LNCaP clone FGC (cell line): ENCODE data around the gene FBXW9.
A peak's percentile ranks its signal among the peaks of the same experiment; 100 is the strongest.

ENCODE experiments used
- DNase-seq: peaks from one replicate; pipeline ENCODE4 v3.0.0-alpha.2; 2011; ENCODE audit warnings: low read depth
- H3K4me3 ChIP-seq: 2 replicates; pipeline ENCODE4 v1.5.1; 2011; ENCODE audit warnings: mild to moderate bottlenecking, low read depth, low read length, control low read depth
- TF ChIP-seq, protein P1 (sequence below): IDR thresholded peaks from 2 replicates; pipeline ENCODE4 v1.5.1; 2012; ENCODE audit warnings: mild to moderate bottlenecking; ENCODE audit not compliant: control insufficient read depth, insufficient read depth; ENCODE audit errors: extremely low read depth

FBXW9 gene

GRCh38 chr19:12670159-12670928 is 26.1 kb downstream of the FBXW9 start:
- no peak for DNase-seq
- TF ChIP-seq, protein P1, sequence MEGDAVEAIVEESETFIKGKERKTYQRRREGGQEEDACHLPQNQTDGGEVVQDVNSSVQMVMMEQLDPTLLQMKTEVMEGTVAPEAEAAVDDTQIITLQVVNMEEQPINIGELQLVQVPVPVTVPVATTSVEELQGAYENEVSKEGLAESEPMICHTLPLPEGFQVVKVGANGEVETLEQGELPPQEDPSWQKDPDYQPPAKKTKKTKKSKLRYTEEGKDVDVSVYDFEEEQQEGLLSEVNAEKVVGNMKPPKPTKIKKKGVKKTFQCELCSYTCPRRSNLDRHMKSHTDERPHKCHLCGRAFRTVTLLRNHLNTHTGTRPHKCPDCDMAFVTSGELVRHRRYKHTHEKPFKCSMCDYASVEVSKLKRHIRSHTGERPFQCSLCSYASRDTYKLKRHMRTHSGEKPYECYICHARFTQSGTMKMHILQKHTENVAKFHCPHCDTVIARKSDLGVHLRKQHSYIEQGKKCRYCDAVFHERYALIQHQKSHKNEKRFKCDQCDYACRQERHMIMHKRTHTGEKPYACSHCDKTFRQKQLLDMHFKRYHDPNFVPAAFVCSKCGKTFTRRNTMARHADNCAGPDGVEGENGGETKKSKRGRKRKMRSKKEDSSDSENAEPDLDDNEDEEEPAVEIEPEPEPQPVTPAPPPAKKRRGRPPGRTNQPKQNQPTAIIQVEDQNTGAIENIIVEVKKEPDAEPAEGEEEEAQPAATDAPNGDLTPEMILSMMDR, result no peak
- peak overlapping the region; percentile 89 for H3K4me3 ChIP-seq

DNA sequence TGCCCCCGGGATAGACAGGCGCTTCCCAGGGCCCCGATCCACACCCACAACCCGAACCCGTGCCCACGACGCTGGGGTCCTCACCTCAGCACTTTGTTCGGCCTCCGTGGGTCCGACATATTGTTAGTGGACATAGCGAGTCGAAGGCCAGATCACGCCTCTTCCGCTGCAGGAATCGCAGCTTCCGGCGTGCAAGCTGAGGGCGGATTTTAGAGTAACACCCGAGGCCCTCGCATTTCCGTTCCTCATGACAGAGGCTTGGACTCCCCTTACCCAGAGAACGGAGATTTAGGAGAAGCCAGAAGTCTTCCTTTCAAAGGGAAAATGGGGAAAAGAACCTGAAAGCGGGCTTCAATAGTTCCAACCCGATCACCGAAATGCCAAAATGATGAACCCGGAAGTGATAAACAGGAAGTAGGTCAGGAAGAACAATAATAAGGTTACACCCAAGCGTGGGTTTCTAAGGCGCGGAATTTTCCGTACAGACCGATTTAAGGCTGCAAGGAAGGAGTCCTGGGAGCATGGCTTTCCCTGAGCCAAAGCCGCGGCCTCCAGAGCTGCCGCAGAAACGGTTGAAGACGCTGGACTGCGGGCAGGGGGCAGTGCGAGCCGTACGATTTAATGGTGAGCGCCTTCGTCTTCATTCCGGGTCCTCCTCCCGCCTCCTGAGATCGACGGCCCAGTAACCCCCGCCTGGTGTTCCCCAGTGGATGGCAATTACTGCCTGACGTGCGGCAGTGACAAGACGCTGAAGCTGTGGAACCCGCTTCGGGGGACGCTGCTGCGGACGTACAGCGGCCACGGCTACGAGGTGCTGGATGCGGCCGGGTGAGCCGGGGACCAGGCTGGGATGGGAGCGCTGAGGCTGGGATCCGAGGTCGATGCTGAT is 26.9 kb downstream of the FBXW9 start:
- TF ChIP-seq, protein P1, result no peak
- peak overlapping the region; percentile 89 for H3K4me3 ChIP-seq
- peak; percentile 67 for DNase-seq

GRCh38 chr19:12668932-12669269 is 27.5 kb downstream of the FBXW9 start:
- TF ChIP-seq, protein P1, result no peak
- peak; percentile 25 for DNase-seq
- H3K4me3 ChIP-seq, result peak overlapping the region; percentile 89

GRCh38 chr19:12668346-12668745 is 28.1 kb downstream of the FBXW9 start:
- TF ChIP-seq, protein P1, result no peak
- no peak for DNase-seq
- H3K4me3 ChIP-seq, result peak overlapping the region; percentile 89

- TF ChIP-seq, protein P1, result no peak
- peak overlapping the region; percentile 89 for H3K4me3 ChIP-seq
- no peak for DNase-seq
Observed at GRCh38 chr19:12667731-12668302, 28.6 kb downstream of the FBXW9 start.

GRCh38 chr19:12666265-12667048 is 30.0 kb downstream of the FBXW9 start, which contains the start of the genes MAN2B1 and WDR83:
Gene MAN2B1 (minus strand): TSS chr19:12666742. CDS start chr19:12666701, 41 bp downstream.
Gene WDR83 (plus strand): TSS chr19:12666807. CDS start chr19:12669791, 2,984 bp downstream.
- TF ChIP-seq, protein P1, result no peak

More at GRCh38 chr19:12666265-12667048, 30.0 kb downstream of the FBXW9 start, which contains the start of the genes MAN2B1 and WDR83:
- H3K4me3 ChIP-seq, result peak within 1 kb of the TSS; percentile 98
- DNase-seq, result no peak
